Measurements from ENCODE around the gene MAST1.

MAST1 gene

DNA sequence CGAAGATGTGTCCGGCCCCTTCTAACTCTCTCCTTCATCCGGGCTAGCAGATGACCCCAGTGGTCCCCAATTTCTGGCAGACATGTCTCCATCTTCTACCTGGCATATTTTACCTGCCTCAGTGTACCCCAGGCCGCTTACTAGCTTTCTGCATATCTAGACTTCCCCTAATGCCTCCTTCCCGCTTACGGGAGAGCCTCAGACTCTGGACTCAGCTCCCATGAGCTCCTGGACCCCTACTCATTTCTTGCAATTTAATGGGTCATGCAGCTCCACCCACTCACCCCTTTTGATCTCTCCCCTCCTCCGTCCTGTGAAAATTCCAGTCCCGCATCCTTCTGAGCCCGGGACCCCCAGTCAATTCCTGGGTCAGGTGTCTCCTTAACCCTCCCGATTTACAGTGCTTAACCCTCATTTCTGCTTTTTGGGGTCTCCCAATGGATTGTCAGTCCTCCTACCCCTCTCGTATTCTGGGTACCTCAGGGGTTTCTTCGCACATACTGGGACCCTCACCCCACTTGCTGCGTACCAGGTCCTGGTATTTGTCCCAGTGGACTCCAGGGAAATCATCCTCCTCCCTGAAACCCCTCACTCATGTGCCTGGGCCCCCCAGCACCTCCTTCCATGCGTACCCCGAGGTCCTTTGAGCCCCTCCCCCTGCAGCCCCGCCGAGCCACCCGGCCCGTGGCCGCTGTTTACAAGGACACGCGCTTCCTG lies 47.5 kb upstream of the MAST1 start:
- Histone ChIP-seq H3K4me1 (ENCODE audit: insufficient read depth, poor library complexity, severe bottlenecking) (peaks cover 38% of the 10 kb centered on the region), H3K9me3 (ENCODE audit: severe bottlenecking) (no peaks in the 10 kb centered on the region), H3K36me3 (ENCODE audit: low read depth) (peaks cover 16% of the 10 kb centered on the region), H3K27ac (ENCODE audit: poor library complexity, severe bottlenecking) (peak overlapping the region; percentile 99), H3K4me3 (ENCODE audit: severe bottlenecking) (peak overlapping the region; percentile 81), H3K27me3 (ENCODE audit: insufficient read depth, poor library complexity, severe bottlenecking) (no peaks in the 10 kb centered on the region)
- TF ChIP-seq, protein P1, sequence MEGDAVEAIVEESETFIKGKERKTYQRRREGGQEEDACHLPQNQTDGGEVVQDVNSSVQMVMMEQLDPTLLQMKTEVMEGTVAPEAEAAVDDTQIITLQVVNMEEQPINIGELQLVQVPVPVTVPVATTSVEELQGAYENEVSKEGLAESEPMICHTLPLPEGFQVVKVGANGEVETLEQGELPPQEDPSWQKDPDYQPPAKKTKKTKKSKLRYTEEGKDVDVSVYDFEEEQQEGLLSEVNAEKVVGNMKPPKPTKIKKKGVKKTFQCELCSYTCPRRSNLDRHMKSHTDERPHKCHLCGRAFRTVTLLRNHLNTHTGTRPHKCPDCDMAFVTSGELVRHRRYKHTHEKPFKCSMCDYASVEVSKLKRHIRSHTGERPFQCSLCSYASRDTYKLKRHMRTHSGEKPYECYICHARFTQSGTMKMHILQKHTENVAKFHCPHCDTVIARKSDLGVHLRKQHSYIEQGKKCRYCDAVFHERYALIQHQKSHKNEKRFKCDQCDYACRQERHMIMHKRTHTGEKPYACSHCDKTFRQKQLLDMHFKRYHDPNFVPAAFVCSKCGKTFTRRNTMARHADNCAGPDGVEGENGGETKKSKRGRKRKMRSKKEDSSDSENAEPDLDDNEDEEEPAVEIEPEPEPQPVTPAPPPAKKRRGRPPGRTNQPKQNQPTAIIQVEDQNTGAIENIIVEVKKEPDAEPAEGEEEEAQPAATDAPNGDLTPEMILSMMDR (IDR thresholded peaks at IDR 0.05; ENCODE audit: poor library complexity, severe bottlenecking): no peak
- DNase-seq (ENCODE audit: low spot score) (no peak), ATAC-seq (ENCODE audit: low read depth) (no peak)

DNA sequence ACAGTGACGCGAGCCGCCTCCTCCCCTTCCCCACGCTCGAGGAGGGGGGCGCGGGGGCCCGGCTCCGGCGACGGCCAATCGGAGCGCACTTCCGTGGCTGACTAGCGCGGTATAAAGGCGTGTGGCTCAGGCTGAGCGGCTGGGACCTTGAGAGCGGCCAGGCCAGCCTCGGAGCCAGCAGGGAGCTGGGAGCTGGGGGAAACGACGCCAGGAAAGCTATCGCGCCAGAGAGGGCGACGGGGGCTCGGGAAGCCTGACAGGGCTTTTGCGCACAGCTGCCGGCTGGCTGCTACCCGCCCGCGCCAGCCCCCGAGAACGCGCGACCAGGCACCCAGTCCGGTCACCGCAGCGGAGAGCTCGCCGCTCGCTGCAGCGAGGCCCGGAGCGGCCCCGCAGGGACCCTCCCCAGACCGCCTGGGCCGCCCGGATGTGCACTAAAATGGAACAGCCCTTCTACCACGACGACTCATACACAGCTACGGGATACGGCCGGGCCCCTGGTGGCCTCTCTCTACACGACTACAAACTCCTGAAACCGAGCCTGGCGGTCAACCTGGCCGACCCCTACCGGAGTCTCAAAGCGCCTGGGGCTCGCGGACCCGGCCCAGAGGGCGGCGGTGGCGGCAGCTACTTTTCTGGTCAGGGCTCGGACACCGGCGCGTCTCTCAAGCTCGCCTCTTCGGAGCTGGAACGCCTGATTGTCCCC lies 46.8 kb upstream of the MAST1 start, which contains the start of gene JUNB:
JUNB (plus strand) TSS at position 142 of the 706 bp plus-strand sequence; CDS start at position 428, 286 bp downstream.
- H3K27me3 ChIP-seq (ENCODE audit: insufficient read depth, poor library complexity, severe bottlenecking): no peaks in the 10 kb centered on the region
- peak within 1 kb of the TSS; percentile 81 for H3K4me3 ChIP-seq (ENCODE audit: severe bottlenecking)
- ATAC-seq (ENCODE audit: low read depth) (peak; percentile 40), DNase-seq (ENCODE audit: low spot score) (peak; percentile 94)
- peak within 1 kb of the TSS; percentile 99 for H3K27ac ChIP-seq (ENCODE audit: poor library complexity, severe bottlenecking)
- H3K9me3 ChIP-seq (ENCODE audit: severe bottlenecking): no peaks in the 10 kb centered on the region
- H3K4me1 ChIP-seq (ENCODE audit: insufficient read depth, poor library complexity, severe bottlenecking): peaks cover 37% of the 10 kb centered on the region
- TF ChIP-seq, protein P1 (IDR thresholded peaks at IDR 0.05; ENCODE audit: poor library complexity, severe bottlenecking): no peak
- peaks cover 16% of the 10 kb centered on the region for H3K36me3 ChIP-seq (ENCODE audit: low read depth)

DNA sequence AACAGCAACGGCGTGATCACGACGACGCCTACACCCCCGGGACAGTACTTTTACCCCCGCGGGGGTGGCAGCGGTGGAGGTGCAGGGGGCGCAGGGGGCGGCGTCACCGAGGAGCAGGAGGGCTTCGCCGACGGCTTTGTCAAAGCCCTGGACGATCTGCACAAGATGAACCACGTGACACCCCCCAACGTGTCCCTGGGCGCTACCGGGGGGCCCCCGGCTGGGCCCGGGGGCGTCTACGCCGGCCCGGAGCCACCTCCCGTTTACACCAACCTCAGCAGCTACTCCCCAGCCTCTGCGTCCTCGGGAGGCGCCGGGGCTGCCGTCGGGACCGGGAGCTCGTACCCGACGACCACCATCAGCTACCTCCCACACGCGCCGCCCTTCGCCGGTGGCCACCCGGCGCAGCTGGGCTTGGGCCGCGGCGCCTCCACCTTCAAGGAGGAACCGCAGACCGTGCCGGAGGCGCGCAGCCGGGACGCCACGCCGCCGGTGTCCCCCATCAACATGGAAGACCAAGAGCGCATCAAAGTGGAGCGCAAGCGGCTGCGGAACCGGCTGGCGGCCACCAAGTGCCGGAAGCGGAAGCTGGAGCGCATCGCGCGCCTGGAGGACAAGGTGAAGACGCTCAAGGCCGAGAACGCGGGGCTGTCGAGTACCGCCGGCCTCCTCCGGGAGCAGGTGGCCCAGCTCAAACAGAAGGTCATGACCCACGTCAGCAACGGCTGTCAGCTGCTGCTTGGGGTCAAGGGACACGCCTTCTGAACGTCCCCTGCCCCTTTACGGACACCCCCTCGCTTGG lies 46.1 kb upstream of the MAST1 start:
- Histone ChIP-seq H3K27ac (ENCODE audit: poor library complexity, severe bottlenecking) (peak overlapping the region; percentile 99), H3K9me3 (ENCODE audit: severe bottlenecking) (no peaks in the 10 kb centered on the region), H3K4me3 (ENCODE audit: severe bottlenecking) (peak overlapping the region; percentile 81), H3K27me3 (ENCODE audit: insufficient read depth, poor library complexity, severe bottlenecking) (no peaks in the 10 kb centered on the region), H3K4me1 (ENCODE audit: insufficient read depth, poor library complexity, severe bottlenecking) (peaks cover 31% of the 10 kb centered on the region), H3K36me3 (ENCODE audit: low read depth) (peaks cover 16% of the 10 kb centered on the region)
- DNase-seq (ENCODE audit: low spot score) (no peak), ATAC-seq (ENCODE audit: low read depth) (no peak)
- TF ChIP-seq, protein P1 (IDR thresholded peaks at IDR 0.05; ENCODE audit: poor library complexity, severe bottlenecking): no peak

DNA sequence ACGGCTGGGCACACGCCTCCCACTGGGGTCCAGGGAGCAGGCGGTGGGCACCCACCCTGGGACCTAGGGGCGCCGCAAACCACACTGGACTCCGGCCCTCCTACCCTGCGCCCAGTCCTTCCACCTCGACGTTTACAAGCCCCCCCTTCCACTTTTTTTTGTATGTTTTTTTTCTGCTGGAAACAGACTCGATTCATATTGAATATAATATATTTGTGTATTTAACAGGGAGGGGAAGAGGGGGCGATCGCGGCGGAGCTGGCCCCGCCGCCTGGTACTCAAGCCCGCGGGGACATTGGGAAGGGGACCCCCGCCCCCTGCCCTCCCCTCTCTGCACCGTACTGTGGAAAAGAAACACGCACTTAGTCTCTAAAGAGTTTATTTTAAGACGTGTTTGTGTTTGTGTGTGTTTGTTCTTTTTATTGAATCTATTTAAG lies 45.4 kb upstream of the MAST1 start:
- Histone ChIP-seq H3K27me3 (ENCODE audit: insufficient read depth, poor library complexity, severe bottlenecking) (no peaks in the 10 kb centered on the region), H3K4me3 (ENCODE audit: severe bottlenecking) (peak overlapping the region; percentile 81), H3K27ac (ENCODE audit: poor library complexity, severe bottlenecking) (peak overlapping the region; percentile 99), H3K4me1 (ENCODE audit: insufficient read depth, poor library complexity, severe bottlenecking) (peaks cover 31% of the 10 kb centered on the region), H3K36me3 (ENCODE audit: low read depth) (peaks cover 16% of the 10 kb centered on the region), H3K9me3 (ENCODE audit: severe bottlenecking) (no peaks in the 10 kb centered on the region)
- ATAC-seq (ENCODE audit: low read depth) (no peak), DNase-seq (ENCODE audit: low spot score) (no peak)
- TF ChIP-seq, protein P1 (IDR thresholded peaks at IDR 0.05; ENCODE audit: poor library complexity, severe bottlenecking): no peak
